Ishikawa (cell line): ENCODE data around the gene WBP2.

ENCODE experiments used
- CEBPB ChIP-seq: IDR thresholded peaks from 2 replicates; pipeline ENCODE4 v1.6.1; 2012
- CREB1 ChIP-seq: IDR thresholded peaks from 2 replicates; pipeline ENCODE4 v1.6.1; 2012; ENCODE audit warnings: low read depth
- EGR1 ChIP-seq: IDR thresholded peaks from 2 replicates; pipeline ENCODE4 v1.6.1; 2012
- EP300 ChIP-seq: IDR thresholded peaks from 2 replicates; pipeline ENCODE4 v1.6.1; 2012; ENCODE audit warnings: borderline replicate concordance
- MAX ChIP-seq: IDR thresholded peaks from 2 replicates; pipeline ENCODE4 v1.6.1; 2012
- NFIC ChIP-seq: IDR thresholded peaks from 2 replicates; pipeline ENCODE4 v1.6.1; 2012
- RAD21 ChIP-seq: IDR thresholded peaks from 2 replicates; pipeline ENCODE4 v1.6.1; 2012; ENCODE audit warnings: low read depth
- REST ChIP-seq: IDR thresholded peaks from 2 replicates; pipeline ENCODE4 v1.6.1; 2012; ENCODE audit warnings: low read depth, mild to moderate bottlenecking
- TAF1 ChIP-seq: IDR thresholded peaks from 2 replicates; pipeline ENCODE4 v1.6.1; 2012; ENCODE audit warnings: low read depth, mild to moderate bottlenecking
- TCF12 ChIP-seq: IDR thresholded peaks from 2 replicates; pipeline ENCODE4 v1.6.1; 2012; ENCODE audit warnings: low read depth
- YY1 ChIP-seq: IDR thresholded peaks from 2 replicates; pipeline ENCODE4 v1.6.1; 2012; ENCODE audit warnings: low read depth
- TF ChIP-seq, protein P1 (sequence below): IDR thresholded peaks from 2 replicates; pipeline ENCODE4 v1.6.1; 2012

DNA sequence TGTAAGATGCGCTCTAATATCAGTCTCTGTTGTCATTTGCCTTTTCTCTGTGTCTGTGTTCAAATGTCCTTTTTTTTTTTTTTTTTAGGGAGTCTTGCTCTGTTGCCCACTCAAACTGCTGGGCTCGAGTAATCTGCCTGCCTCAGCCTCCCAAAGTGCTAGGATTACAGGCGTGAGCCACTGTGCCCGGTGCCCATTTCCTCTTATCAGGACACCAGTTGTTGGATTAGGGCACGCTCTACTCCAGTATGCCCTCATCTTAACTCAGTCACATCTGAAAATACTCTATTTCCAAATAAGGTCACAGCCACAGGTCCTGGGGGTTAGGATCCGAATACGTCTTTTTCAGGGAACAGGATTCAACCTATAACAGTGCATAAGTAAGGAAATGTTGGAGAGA, 25.1 kb upstream of the WBP2 start:
- TF ChIP-seq RAD21: no peak
- no peak for TF ChIP-seq EP300
- no peak for TF ChIP-seq YY1
- TF ChIP-seq CREB1: no peak
- no peak for TF ChIP-seq NFIC
- TF ChIP-seq REST: no peak
- TF ChIP-seq, protein P1, sequence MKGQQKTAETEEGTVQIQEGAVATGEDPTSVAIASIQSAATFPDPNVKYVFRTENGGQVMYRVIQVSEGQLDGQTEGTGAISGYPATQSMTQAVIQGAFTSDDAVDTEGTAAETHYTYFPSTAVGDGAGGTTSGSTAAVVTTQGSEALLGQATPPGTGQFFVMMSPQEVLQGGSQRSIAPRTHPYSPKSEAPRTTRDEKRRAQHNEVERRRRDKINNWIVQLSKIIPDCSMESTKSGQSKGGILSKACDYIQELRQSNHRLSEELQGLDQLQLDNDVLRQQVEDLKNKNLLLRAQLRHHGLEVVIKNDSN: no peak
- no peak for TF ChIP-seq CEBPB
- TF ChIP-seq EGR1: no peak
- no peak for TF ChIP-seq MAX
- no peak for TF ChIP-seq TAF1
- no peak for TF ChIP-seq TCF12
